HT1080 (cell line): Measurements from ENCODE around the gene NF1. TPM values are rescaled to one million over a fixed set of nuclear protein-coding genes. Genes with fewer than 3 reads are reported as not detected.
"Not testable (repeated sequence)": the region's sequence is repeated elsewhere in the genome, so short reads cannot be mapped to it uniquely, and the experiment has no call there.

ENCODE experiments used
- DNase-seq: peaks from one replicate; pipeline ENCODE4 v3.0.0-alpha.2; 2015; ENCODE audit warnings: low read depth
- total RNA-seq: library from RNA; depleted of rRNA; stranded (reverse); fragments of >200 nt; shearing (Covaris generic); gene quantifications from 2 replicates; pipeline ENCODE4 v1.2.3, GENCODE V29; 2014

The NF1 gene
- total RNA-seq, 1 experiment from 2014 or later: 17.5 TPM

DNA sequence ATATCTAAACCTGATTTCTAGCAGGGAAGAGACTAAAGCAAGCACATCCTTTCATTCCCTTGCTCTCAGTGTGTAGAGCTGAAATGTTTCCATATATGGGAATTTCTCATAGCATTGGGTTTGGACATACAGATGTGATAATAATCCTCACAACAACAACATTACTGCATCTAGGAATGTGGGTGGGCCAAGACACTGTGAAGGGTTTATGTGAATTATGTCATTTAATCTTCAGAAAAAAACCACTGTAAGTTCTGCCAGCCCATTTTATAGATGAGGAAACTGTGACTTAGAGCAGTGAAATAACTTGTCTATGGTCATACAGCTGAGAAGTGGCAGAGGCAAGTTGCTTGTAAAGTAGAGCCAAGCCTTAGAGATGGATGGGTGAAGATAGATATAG lies 197.0 kb downstream of the NF1 start:
- DNase-seq: no peak

DNA sequence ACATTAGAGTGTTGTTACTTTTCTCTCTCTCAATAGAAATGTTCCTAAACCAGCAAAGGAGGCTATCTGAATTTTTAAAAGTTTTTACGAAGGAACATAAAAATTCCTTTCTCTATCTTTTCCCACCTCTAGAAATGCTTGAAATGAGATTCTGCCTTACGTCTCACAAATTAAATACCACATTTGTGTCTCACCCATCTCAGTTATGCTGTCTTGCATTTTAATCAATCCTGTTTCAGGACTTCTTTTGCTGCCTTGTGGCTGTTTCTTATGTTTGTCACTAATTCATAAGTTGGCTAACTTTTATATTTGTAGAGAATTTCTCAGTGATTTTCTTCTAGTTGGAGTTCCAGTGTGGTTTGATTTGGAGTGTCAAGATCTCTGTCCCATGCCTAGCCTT lies 198.8 kb downstream of the NF1 start:
- no peak for DNase-seq

DNA sequence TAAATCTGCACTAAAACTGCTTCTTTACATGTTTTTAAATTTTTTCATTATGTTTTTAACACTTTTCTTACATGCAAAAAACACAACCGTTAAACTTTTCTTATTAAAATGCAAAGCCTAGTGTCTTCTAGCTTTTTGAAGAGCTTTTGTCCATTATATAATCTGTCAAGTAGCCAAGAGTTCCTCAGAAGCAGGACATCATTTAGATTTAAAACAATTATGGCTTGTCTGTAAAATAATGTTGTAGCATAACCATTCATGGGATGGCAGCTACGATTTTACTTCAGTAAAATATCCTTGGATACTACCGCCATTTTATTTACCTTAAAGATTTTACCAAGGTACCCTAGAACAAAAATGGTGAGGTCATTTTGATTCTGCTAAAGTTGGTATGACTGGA lies 199.5 kb downstream of the NF1 start:
- no peak for DNase-seq

DNA sequence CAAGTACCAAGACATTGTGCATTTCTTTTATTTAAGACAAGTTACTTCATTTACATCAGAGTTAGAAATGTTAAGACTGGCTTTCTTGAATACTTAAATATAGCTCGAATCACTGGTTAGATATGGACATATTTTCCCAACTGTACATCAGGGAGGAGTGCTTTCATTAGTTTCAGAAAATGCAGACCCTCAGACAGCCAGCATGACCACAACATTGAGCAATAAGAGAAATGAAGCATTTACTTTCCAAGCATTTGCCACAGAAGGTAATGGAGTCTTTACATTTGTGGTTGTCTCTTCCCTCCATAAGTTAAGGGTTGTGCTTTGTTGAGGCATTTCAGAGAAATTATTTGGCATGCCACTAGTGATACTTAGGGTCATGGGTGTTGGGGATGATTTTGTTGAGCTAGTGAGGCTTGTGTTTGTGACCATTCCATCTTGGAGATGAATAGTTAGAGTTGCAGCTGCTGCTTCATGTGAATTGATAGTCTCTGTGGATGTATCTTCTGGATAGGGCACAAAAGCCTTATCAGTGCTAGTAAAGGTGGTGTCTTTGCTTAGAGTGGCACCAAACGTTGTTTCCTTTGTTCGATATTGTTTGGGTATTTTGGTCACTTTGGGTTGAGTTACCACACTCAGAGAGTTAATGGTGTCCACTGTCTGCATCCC lies 200.2 kb downstream of the NF1 start:
- no peak for DNase-seq

DNA sequence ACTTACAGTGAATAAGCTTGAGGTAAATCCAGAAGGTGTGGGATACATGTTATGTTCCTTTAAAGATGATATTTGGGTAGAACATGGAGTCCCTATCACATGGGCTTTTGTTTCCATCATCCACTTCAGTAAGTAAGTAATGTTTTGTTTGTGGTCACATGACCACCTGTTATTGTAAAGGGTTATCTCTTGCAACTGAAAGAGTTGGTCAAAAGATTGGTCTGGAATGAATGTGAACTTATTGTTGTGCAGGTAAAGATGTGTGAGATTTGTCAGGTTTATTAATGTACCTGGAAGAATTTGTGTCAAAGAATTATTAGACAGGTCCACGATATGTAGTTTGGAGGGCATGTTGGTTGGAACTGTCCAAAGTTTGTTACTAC lies 200.7 kb downstream of the NF1 start:
- no peak for DNase-seq

DNA sequence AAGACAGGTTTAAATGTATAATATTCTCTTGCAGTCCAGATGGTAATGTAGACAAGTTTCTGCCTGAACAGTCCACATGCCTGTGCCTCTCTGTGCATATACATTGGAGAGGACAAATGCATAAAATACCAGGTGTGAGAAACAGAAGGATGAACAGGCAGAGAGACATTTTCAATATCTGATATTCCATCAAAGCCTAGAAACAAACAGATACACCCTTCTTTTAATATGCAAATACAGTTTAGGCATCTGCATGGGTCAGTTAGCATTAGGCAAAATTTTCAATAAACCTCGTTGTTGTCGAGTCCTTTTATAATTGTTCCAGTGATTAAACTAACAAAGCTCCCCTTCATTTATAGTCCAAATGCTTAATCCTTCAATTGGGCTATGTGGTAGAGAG lies 201.4 kb downstream of the NF1 start:
- no peak for DNase-seq

DNA sequence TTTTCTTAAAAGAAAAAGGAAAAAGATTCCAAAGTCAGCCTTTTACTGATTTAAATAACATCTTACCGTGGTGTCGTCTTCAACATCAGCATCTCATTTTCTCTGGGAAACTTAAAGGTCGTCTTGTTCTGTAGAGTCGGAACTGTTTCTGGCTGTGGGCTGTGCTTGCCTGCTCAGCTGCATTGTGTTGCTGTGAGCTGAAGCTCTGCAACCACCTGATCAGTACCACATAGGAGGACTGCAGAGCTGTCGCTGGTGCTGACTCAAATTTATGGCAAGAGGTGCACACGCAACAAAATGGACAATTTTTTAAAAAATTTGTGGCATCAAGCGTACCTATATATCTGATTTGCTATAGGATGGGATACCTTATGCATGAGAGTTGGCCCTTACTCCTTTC lies 202.3 kb downstream of the NF1 start, which contains the start of gene OMG:
OMG (minus strand) TSS at position 150 of the 400 bp plus-strand sequence. CDS start 908 bp downstream, outside the sequence.
- no peak for DNase-seq

DNA sequence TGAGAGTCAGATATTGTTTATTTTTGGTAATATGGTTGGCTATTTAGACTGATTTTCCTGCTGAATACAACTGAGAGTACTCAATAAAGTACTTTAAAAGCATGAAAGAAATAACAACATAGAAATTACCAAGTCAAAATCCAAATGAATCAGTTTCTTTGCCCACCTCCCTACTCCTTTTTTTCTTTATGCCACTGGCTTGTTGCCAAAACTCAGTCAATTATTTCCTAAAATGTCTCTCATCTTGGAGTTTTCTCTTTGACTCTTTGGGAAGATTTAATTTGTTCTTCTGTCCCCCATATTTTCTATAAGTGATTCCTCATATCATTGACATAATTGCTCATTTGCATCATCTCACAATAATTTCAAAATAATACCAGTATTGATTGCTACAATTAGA lies 204.8 kb downstream of the NF1 start:
- no peak for DNase-seq

DNA sequence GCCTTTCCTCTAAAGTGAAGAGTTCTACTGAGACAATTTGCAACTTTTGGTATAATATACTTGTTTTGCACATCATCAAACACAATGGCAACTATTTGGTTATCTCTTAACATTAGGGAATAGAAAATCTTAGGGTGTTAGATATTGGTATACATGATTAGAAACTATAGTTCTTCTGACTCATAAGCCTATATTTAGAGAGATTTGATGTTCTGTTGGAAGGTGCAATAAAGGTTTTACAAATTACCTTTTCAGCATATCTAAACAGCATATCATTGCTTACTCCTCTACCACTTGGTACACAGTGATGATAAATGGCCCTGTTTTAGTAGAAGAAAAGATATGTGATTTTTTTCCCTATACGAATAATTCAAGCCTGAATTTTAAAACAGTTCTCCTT lies 212.9 kb downstream of the NF1 start:
- DNase-seq: no peak

DNA sequence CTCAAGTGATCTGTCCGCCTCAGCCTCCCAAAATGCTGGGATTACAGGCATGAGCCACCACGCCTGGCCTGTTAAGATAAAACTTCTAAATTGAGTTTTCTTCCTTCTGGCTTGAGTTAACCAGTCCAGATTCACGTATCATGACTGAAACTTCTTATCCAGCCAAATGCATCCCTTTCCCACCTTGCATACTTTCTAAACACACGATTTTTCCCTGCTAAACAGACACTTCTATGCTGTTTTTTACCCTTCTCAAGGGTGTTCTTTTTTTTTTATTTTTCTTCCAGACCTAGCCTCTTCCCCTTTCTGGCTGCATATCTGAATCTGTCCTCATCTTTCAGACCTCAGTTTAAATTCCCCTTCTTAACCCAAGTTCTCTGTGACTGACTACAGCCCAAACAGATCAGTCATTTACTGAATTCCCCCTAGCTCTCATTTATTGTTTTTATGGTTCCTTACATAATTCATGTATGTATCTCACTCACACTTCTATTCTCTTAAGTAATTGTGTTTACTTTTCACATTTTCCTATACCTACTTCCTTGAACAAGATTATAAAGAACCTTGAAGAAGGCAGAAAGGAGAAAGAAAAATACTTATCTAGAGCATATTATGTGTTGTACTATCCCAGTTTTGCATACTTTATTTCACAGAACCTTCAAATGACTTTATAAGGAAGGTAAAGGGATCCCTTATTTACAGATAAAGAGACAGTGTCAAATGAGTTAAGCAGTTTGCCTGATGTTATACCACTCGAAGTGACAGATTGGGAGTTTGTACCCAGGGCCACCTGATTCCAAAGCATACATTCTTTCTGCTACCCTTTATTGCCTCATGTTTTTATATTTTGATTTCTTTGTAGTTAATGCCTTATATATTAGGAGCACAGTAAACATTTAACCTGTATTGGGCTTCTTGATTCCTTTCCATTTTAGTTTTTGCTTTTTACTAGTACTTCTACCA lies 213.9 kb downstream of the NF1 start:
- no peak for DNase-seq

DNA sequence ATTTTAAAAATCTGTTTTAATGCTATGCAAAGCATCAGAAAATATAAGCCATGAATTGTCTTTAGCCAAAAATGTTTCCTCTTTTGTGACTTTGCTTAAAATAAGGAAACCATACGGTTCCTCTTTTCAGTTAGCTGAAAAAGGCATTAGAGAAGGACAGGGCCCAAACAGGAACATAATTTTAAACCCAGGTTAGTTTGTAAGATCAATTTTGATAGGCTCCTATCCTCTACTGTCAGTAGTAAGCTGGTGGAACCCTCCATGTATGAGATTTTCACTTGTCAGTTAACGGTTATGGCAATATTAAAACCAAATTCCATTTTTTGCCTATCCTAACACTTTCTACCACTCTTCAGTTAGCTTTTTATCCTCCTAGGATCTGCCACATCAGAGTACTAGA lies 214.8 kb downstream of the NF1 start:
- no peak for DNase-seq

DNA sequence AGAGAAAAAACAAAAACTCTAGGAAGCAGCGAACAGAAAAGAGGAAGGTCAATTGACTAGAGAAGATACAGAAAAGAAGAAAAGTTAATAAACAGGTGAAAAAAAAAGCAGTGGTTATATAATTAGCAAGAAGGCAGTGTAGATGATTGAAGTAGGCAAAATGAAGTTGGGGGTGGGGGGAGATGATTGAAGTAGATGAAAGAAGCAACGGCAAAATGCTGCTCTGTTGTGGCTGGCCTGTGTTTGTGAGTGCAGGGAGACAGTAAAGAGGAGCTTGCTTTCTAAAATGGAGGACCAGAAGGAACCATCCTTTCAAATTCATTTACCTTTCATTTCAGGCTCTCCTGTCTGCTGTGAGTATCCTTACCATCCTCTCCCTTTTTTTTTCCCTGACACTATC lies 215.5 kb downstream of the NF1 start:
- no peak for DNase-seq

DNA sequence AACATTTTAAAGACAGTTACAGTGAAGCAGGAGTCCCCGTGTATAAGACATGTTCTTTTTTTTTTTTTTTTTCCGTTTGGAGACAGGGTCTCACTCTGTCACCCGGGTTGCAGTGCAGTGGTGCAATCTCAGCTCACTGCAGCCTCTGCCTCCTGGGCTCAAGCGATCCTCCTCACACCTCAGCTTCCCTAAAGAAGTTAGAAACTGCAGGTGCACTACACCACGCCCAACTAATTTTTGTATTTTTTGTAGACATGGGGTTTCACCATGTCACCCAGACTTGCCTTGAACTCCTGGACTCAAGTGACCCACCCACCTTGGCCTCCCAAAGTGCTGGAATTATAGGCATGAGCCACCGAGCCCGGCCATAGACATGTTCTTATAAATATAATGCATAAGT lies 216.1 kb downstream of the NF1 start:
- no peak for DNase-seq

DNA sequence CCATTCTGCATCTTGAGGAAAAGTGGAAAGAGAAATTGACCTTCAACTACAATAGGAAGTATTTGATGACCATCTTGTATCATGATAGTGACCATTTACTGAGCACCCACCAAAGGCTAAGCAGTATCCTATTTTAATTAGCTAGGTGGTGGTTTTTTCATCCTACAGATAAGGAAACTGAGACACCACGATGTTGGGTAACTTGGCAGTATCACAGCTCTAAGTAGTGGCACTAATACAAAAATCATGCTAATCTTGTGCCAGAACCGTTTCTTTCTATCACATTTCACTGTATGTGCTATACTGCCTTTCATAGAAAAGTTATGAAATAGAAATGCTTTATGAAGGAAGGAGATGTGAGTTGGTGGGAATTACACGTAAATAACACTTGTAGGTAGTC lies 216.7 kb downstream of the NF1 start:
- DNase-seq: no peak

DNA sequence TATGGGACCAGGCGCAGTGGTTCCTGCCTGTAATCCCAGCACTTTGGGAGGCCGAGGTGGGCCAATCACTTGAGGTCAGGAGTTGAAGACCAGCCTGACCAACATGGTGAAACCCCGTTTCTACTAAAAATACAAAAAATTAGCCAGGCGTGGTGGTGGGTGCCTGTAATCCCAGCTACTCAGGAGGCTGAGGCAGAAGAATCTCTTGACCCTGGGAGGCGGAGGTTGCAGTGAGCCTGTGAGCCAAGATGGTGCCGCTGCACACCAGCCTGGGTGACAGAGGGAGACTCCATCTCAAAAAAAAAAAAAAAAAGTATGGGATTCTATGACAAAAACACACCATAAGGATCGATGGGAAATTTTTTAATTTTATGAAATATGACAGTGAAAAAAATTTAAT lies 217.4 kb downstream of the NF1 start:
- DNase-seq: not testable (repeated sequence)

DNA sequence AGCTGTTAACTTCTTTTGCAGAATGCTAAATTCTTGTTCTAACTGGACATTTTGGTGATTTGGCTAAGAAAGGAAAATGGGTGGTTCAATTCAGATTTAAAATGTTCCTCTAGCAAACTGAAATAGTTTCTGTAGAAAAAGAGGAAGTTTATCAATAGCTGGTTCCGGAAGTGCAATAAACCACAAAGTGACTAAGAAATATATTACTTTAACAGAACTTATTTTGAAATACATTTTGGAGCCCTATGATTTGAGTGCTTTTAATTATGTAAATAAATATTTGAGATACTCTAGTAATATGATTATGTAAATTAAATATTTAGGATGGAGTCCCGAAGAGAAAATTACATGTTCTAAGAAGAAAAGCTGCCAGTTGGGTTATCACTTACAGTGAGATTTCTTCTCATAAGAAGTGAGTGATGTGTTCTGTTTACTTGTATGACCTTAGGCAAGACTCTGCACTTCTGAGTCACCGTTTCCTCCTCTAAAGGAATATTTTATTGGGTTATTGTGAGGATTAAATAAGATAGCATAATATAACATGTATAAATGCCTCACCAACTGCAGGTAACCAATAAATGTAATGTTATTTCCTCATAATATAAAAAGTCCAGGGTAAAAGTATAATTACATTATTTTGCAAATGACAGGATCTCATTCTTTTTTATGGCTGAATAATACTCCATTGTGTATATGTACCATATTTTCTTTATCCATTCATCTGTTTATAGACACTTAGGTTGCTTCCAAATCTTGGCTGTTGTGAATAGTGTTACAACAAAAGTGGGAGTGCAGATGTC lies 219.4 kb downstream of the NF1 start, which contains the start of gene EVI2B:
EVI2B (minus strand) TSS at position 73 of the 800 bp plus-strand sequence. CDS start 8,445 bp downstream, outside the sequence.
- peak; percentile 78 for DNase-seq

DNA sequence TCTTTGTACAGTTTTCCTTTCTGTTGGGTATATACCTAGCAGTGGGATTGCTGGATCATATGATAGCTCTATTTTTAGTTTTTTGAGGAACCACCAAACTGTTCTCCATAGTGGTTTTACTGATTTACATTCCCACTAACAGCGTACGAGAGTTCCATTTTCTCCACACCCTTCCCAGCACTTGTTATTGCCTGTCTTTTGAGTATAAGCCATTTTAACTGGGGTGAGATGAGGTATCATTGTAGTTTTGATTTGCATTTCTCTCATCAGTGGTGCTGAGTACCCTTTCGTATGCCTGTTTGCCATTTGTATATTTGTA lies 220.0 kb downstream of the NF1 start:
- no peak for DNase-seq

DNA sequence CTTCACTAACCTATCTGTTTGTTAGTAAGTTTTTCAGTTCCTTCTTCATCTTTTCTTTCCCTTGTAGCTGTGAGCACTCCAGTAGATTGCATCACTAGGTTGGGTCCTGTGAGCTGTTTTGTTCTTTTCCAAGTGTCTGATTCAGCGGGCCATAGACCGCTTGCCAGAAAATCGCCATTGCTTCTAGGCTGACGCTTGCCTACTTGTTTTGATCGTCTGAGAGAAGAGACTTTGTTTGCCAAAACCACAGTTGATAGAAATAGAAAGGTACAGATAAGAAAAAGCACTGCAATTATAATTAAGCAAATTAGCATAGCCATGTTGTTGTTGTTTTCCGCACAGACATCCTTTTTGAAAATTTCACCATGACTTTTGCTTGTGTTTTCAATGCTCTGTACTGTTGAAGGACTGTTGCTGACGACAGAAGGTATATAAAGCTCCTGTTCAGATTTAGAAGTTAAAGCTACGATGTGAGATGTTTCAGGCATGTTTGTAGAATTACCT lies 223.6 kb downstream of the NF1 start:
- no peak for DNase-seq

DNA sequence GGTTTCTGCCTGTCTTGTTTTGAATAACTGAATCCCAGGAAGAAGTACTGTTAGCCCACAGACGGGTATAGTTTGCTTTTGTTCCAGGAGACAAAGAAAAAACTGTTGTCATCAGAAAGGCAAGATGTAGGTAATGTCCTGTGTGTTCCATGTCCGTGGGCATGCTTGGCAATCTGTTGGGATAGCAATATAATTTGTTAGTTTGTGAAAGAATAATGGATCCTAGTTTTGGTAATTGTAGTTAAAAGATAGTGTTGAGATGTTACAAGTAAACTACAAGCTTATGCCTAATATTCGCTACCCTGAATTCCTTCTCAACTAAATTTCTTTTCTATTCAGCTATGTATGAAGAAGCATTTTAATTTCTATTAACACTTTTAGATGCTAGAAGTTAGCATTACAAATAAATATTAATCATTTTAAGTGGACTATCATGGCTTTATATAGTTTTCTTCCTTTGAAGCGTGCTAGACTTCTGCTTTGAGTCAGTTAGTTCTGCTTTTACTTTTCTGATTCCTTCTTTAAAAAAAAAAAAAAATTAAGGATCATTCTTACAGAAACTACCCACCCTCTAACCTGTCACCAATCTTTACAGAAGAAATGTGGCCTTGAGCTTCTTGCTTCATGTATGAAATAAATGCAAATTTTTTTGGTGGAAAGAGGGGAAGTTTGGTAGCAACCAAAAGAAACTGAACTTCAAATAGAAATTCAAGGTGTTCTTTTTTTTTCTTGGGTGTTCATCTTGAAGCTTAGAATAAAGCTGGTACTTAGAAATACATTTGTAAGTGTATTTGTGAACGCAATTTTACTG lies 224.3 kb downstream of the NF1 start:
- DNase-seq: no peak

DNA sequence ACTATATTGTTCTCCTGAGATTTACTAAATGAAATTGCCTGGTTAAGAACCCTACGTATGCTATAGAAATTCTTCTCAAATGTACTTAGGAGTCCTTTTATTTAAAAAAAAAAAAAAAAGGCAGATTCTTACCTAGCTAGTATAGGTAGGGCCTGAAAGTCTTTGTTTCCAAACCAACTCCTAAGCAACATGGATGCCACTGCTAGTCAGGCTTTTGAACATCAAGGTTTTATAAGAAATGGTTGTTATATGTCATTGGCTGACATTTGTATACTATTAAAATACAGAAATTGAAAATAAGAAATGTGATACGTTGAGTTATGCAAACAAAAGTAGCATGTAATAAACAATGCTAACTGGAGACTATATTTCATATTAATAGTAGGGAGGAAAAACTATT lies 225.5 kb downstream of the NF1 start:
- no peak for DNase-seq

DNA sequence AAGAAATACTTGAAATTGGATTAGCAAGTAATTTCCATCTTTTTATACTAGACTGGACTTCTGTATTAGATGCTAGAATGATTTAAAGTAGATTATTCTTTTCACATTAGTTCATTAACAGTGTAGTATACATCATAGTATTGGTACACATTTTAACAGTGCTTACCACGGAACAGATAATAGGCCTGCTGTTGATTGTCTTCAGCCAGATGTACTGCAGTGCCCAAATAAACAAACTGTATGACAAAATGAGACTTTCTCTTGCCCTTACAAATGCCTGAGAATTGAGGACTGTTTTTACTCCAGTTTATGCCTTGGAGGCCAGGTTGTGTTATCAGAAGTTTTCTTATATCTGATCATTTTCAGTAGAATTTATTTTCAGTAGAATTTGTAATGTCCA lies 226.0 kb downstream of the NF1 start:
- DNase-seq: peak; percentile 15
